NCI-H2081 (cell line): ENCODE results near the gene ZFP92.
A peak's percentile ranks its signal among the peaks of the same experiment; 100 is the strongest.

Source experiments
- DNase-seq, 2 experiments: peaks; one replicate each; lab custom pipeline; 2025; lab: John Stamatoyannopoulos, UW

The ZFP92 gene

DNA sequence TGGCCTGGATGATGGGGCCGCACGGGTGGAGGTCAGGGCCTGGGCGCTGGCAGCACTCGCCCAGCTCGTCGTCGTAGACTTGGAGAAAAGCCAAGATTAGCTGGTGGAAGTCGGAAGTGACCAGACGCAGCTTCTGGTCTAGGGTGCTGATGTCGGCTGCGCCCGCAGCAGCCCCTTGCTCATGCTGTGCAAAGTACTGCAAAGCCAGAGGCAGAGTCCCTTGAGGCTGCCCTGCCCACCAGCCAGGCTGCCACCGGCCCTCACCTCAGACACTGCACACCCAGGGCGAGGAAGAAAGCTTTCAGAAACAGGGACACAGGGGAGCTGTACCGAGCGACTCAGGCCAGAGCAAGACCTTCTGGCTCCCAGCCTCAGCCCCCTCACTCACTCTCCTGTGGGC is 44.3 kb downstream of the ZFP92 start:
- no peak for DNase-seq

DNA sequence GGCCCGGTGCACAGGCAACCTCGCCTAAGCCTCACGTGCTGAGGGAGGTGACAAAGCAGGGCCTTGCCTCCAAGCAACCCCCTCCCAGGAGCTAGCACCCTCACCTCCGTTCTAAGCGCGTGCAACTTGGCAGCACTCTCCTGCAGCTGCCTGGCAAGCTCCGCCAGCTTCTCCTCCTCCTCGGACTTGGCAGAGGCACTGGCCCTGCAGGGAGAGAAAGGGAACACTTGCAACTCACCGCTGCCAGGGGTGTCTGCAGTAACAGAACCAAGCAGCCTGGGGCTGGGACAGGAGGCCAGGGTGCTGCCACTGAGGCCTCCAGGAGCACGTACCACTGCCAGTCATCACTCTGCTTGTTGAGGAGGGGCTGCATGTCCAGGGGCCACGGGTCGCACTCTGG is 44.9 kb downstream of the ZFP92 start:
- no peak for DNase-seq

DNA sequence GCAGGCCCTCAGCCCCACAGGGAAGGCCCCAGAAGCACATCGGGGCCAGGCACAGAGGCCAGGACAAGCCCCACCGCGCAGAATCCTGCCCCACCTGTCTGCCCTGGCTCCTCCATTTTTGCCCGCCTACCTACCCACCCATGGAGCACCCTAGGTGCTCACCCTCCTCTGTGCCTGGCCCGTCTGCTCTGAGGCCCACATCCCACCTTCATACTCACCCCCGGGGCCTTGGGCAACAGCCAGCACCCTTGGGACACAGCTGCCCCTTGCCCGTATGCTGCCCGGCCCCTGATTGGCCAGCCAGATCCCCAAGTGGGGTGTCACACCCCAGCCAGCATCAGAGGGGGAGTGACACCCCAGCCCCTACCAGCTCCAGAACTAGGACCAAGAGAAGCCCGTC is 45.4 kb downstream of the ZFP92 start:
- DNase-seq = no peak

GRCh38 chrX:153457136-153457825 is 46.0 kb downstream of the ZFP92 start:
- DNase-seq = no peak

DNA sequence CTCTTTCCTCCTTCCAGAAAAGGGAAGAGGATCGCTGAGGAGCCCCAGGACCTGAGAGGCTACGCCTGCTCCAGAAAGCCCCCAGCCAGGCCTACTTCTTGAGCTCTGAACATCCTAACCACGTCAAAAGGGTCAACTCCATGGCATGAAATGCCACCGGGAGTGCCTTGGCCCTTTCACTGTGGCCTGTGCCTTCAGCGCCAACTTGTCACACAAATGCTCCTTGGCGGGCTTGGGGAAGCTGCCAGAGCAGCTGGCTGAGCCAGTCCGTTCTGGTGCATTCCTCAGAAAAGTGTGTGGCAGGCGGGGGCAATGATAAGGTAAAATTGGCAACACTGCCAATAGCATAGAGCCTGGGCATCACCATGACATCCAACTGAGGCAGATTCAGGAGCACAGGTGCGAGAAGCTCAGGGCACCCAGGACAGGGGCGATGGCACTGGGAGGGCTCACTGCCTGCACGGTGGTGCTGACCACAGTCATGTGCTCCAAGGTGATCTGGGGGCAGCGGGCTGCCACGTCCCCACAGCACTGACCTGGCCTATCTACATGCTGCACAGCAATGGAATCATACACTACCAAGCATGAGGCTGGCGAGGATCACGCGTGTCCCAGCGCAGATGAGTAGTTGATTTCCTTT is 46.7 kb downstream of the ZFP92 start:
- DNase-seq = no peak

- no peak for DNase-seq
Measured at GRCh38 chrX:153458476-153458875, 47.2 kb downstream of the ZFP92 start.

GRCh38 chrX:153459986-153460385 is 48.7 kb downstream of the ZFP92 start:
- DNase-seq = no peak

- DNase-seq = peak; percentile 6 to 23
Measured at GRCh38 chrX:153460826-153461225, 49.6 kb downstream of the ZFP92 start.
